Measurements from ENCODE around the gene ZNF536.

GRCh38 chr19:30480097-30480496, 107.9 kb downstream of the ZNF536 start:
- no peak for TF ChIP-seq CTCF (conservative IDR thresholded peaks at IDR 0.05 in 1 of 2, IDR thresholded peaks at IDR 0.05 in 1 of 2; ENCODE audit: low read depth in 1 of 2, low read length in 2 of 2)
- no peak for TF ChIP-seq EZH2 (IDR thresholded peaks at IDR 0.05; ENCODE audit: low read length, missing control alignments)
